A673 (cell line): Measurements from ENCODE around the gene CCDC127.
A peak's percentile ranks its signal among the peaks of the same experiment; 100 is the strongest.
"Not testable (repeated sequence)": the region's sequence is repeated elsewhere in the genome, so short reads cannot be mapped to it uniquely, and the experiment has no call there.

Experiments
- EZH2 ChIP-seq: fragments of 200-600 bp; sonication (generic); IDR thresholded peaks from 2 replicates; pipeline ENCODE4 v1.6.1; 2017; ENCODE audit warnings: borderline replicate concordance, low read depth, mild to moderate bottlenecking, mixed read lengths, antibody characterized with exemption, low read length; ENCODE audit not compliant: poor library complexity, severe bottlenecking
- TF ChIP-seq, protein P1 (sequence below): fragments of 300-800, 200-600 bp; sonication (generic); conservative IDR thresholded peaks from 2 replicates; pipeline ENCODE4 v1.5.1; 2017; ENCODE audit warnings: low read depth, mild to moderate bottlenecking, antibody characterized with exemption, low read length, moderate library complexity, mixed read lengths

GRCh38 chr5:197031-197430 lies 20.9 kb downstream of the CCDC127 start:
- not testable (repeated sequence) for TF ChIP-seq EZH2
- TF ChIP-seq, protein P1, sequence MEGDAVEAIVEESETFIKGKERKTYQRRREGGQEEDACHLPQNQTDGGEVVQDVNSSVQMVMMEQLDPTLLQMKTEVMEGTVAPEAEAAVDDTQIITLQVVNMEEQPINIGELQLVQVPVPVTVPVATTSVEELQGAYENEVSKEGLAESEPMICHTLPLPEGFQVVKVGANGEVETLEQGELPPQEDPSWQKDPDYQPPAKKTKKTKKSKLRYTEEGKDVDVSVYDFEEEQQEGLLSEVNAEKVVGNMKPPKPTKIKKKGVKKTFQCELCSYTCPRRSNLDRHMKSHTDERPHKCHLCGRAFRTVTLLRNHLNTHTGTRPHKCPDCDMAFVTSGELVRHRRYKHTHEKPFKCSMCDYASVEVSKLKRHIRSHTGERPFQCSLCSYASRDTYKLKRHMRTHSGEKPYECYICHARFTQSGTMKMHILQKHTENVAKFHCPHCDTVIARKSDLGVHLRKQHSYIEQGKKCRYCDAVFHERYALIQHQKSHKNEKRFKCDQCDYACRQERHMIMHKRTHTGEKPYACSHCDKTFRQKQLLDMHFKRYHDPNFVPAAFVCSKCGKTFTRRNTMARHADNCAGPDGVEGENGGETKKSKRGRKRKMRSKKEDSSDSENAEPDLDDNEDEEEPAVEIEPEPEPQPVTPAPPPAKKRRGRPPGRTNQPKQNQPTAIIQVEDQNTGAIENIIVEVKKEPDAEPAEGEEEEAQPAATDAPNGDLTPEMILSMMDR = 0 out of 2 replicates have a peak, but pooled peaks have one; percentile 12
